Liver (tissue), 9 donors: ENCODE results near the gene GBGT1. TPM values are rescaled to one million over a fixed set of nuclear protein-coding genes. Genes with fewer than 3 reads are reported as not detected.
A peak's percentile ranks its signal among the peaks of the same experiment; 100 is the strongest.

Experiments
- DNase-seq: peaks from one replicate; pipeline ENCODE4 v3.0.0-alpha.2; 2017; ENCODE audit warnings: low spot score
- H3K27ac ChIP-seq, 2 donors: one replicate each; pipeline ENCODE4 v1.7.0; 2013; ENCODE audit warnings: inconsistent platforms in 2 of 2, low read length in 2 of 2, control low read depth in 1 of 2, low read depth in 1 of 2, mild to moderate bottlenecking in 1 of 2
- H3K27me3 ChIP-seq, 4 donors: one replicate each; pipeline versions ENCODE4 v1.6.1 to v1.7.0; 2013; ENCODE audit warnings: low read length in 3 of 4, inconsistent platforms in 1 of 4, mild to moderate bottlenecking in 1 of 4, moderate library complexity in 1 of 4; ENCODE audit not compliant: control insufficient read depth in 4 of 4, insufficient read depth in 4 of 4
- H3K36me3 ChIP-seq, 4 donors: one replicate each; pipeline versions ENCODE4 v1.6.1 to v1.7.0; 2013; ENCODE audit warnings: low read length in 3 of 4, mild to moderate bottlenecking in 3 of 4, low read depth in 1 of 4, moderate library complexity in 1 of 4; ENCODE audit not compliant: control insufficient read depth in 4 of 4, insufficient read depth in 3 of 4
- H3K4me1 ChIP-seq, 4 donors: one replicate each; pipeline versions ENCODE4 v1.6.1 to v1.7.0; 2013; ENCODE audit warnings: low read length in 3 of 4, mild to moderate bottlenecking in 3 of 4, moderate library complexity in 1 of 4; ENCODE audit not compliant: control insufficient read depth in 4 of 4, insufficient read depth in 4 of 4
- H3K4me3 ChIP-seq, 3 donors: one replicate each; pipeline versions ENCODE4 v1.6.1 to v1.7.0; 2013; ENCODE audit warnings: low read length in 3 of 3, control low read depth in 1 of 3, low read depth in 1 of 3, mild to moderate bottlenecking in 1 of 3
- H3K9ac ChIP-seq, 2 donors: one replicate each; pipeline ENCODE4 v1.7.0; 2013; ENCODE audit warnings: low read length in 2 of 2, mild to moderate bottlenecking in 2 of 2, moderate library complexity in 2 of 2, control low read depth in 1 of 2, low read depth in 1 of 2
- H3K9me3 ChIP-seq, 4 donors: one replicate each; pipeline versions ENCODE4 v1.6.1 to v1.7.0; 2013; ENCODE audit warnings: low read length in 3 of 4; ENCODE audit not compliant: control insufficient read depth in 4 of 4
- EGR1 ChIP-seq, 2 donors: IDR thresholded peaks; 2 replicates each; pipeline ENCODE4 v1.6.1; 2016 to 2018; ENCODE audit warnings: antibody characterized with exemption in 2 of 2, low read depth in 2 of 2
- HNF4A ChIP-seq, 2 donors: conservative IDR thresholded peaks; 2 replicates each; pipeline ENCODE4 v1.6.1; 2016; ENCODE audit warnings: antibody characterized with exemption in 2 of 2, mild to moderate bottlenecking in 2 of 2
- JUND ChIP-seq, 2 donors: IDR thresholded peaks; 2 replicates each; pipeline ENCODE4 v1.6.1; 2016; ENCODE audit warnings: antibody characterized with exemption in 2 of 2
- NR2F2 ChIP-seq: IDR thresholded peaks from 2 replicates; pipeline ENCODE4 v1.6.1; 2016; ENCODE audit warnings: antibody characterized with exemption
- RAD21 ChIP-seq, 2 donors: IDR thresholded peaks; 2 replicates each; pipeline ENCODE4 v1.6.1; 2016; ENCODE audit warnings: antibody characterized with exemption in 2 of 2, mild to moderate bottlenecking in 2 of 2
- RXRA ChIP-seq, 2 donors: IDR thresholded peaks; 2 replicates each; pipeline ENCODE4 v1.6.1; 2017 to 2018; ENCODE audit warnings: antibody characterized with exemption in 2 of 2, mild to moderate bottlenecking in 1 of 2
- SP1 ChIP-seq: IDR thresholded peaks from 2 replicates; pipeline ENCODE4 v1.6.1; 2018; ENCODE audit warnings: antibody characterized with exemption, mild to moderate bottlenecking
- TAF1 ChIP-seq: conservative IDR thresholded peaks from 2 replicates; pipeline ENCODE4 v1.6.1; 2016; ENCODE audit warnings: antibody characterized with exemption, mild to moderate bottlenecking
- WGBS: extraction: QIAGEN DNeasy Blood & Tissue Kit; methylation state at CpG from one replicate; pipeline ENCODE4 v1.1.7; 2013; 5-methylcytosine and 5-hydroxymethylcytosine counted together
- polyA plus RNA-seq, 2 donors: library from polyadenylated mRNA; stranded (reverse) in 1 of 2; unstranded in 1 of 2; fragments of 200-250 nt in 1 of 2; fragments of >200 nt in 1 of 2; fragmentation: Nextera tagmentation in 1 of 2; extraction: Ambion mirVana in 1 of 2; gene quantifications; one replicate each; pipeline versions ENCODE4 v1.2.1 to v1.2.3, GENCODE V29; 2013 to 2015
- total RNA-seq, 2 donors: library from RNA; depleted of rRNA; stranded (reverse); fragments of >200 nt; gene quantifications; one replicate each; pipeline ENCODE4 v1.2.3, GENCODE V29; 2014
- TF ChIP-seq, protein P1 (sequence below): fragments of 150-350 bp; IDR thresholded peaks from 2 replicates; pipeline ENCODE4 v1.5.1; 2017; ENCODE audit warnings: improper control_type of control experiment, low read depth, low read length; ENCODE audit not compliant: missing input control
- TF ChIP-seq, protein P2 (sequence below): IDR thresholded peaks from 2 replicates; pipeline ENCODE4 v1.6.1; 2016; ENCODE audit warnings: antibody characterized with exemption
- TF ChIP-seq, protein P3 (sequence below): IDR thresholded peaks from 2 replicates; pipeline ENCODE4 v1.6.1; 2016; ENCODE audit warnings: antibody characterized with exemption
- TF ChIP-seq, protein P4 (sequence below): IDR thresholded peaks from 2 replicates; pipeline ENCODE4 v1.6.1; 2016; ENCODE audit warnings: antibody characterized with exemption
- TF ChIP-seq, protein P5 (sequence below): IDR thresholded peaks from 2 replicates; pipeline ENCODE4 v1.6.1; 2016; ENCODE audit warnings: antibody characterized with exemption, mild to moderate bottlenecking
- donor health status: healthy.
- donor health status: healthy.
- donor health status: healthy.
- donor health status: healthy.
- donor health status: healthy.

Gene GBGT1
- total and polyA plus RNA-seq, 4 donors = 0.33 to 25.7 (median 2.3) TPM

DNA sequence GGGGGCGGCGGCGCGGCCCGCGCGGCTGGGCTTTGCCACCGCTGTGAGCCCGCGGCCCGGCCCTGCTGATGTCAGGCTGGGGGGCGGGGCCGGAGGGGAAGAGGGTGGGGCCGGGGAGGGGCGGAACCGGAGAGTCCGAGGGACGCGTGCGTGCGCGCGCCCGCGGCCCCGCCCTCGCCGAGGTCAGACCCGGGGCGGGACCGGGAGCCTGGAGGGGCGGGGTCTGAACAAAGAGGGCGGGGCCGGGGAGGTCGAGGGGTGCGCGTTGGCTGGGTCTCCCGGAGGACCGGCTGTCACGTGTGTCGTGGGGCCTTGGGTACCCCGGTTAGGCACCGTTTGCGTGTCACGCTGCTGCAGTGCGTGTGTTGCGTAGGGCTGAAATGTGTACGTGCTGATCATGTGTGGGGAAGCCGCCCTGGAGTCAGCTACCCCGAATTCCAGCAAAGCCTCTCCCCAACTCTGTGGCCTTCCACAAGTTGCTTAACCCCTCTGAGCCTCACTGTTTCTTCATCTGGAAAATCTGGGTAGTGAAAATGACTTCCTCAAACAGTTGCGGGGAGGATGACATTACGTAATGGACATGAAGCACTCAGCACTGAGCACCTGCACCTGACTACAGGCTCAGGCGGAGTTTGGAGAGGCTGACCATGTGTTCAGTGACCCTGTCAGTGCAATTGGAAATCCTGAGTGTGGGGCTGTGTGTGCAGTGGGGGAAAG is 42.4 kb downstream of the GBGT1 start, which contains the start of gene RALGDS:
Gene RALGDS, minus strand, starts transcription at position 43 of the 717 bp plus-strand sequence. CDS start 86 bp downstream, outside the sequence.
- Histone ChIP-seq H3K27me3 (no peaks in the 10 kb centered on the region), H3K4me3 (peak within 1 kb of the TSS; percentile 43 to 85 (median 67)), H3K9ac (peak within 1 kb of the TSS in 1 of 2 donors; percentile 87), H3K9me3 (no peaks in the 10 kb centered on the region), H3K4me1 (peaks cover 9 to 61% (median 47%) of the 10 kb centered on the region in 4 donors), H3K27ac (peak within 1 kb of the TSS; percentile 81 to 94), H3K36me3 (no peaks in the 10 kb centered on the region)
- TF ChIP-seq, protein P1, sequence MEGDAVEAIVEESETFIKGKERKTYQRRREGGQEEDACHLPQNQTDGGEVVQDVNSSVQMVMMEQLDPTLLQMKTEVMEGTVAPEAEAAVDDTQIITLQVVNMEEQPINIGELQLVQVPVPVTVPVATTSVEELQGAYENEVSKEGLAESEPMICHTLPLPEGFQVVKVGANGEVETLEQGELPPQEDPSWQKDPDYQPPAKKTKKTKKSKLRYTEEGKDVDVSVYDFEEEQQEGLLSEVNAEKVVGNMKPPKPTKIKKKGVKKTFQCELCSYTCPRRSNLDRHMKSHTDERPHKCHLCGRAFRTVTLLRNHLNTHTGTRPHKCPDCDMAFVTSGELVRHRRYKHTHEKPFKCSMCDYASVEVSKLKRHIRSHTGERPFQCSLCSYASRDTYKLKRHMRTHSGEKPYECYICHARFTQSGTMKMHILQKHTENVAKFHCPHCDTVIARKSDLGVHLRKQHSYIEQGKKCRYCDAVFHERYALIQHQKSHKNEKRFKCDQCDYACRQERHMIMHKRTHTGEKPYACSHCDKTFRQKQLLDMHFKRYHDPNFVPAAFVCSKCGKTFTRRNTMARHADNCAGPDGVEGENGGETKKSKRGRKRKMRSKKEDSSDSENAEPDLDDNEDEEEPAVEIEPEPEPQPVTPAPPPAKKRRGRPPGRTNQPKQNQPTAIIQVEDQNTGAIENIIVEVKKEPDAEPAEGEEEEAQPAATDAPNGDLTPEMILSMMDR = no peak
- TF ChIP-seq RXRA (IDR thresholded peaks at IDR 0.05) = peak in 1 of 2 donors; percentile 46
- DNase-seq = peak; percentile 97
- 12% methylated on average over 53 of the region's 53 CpGs for WGBS

DNA sequence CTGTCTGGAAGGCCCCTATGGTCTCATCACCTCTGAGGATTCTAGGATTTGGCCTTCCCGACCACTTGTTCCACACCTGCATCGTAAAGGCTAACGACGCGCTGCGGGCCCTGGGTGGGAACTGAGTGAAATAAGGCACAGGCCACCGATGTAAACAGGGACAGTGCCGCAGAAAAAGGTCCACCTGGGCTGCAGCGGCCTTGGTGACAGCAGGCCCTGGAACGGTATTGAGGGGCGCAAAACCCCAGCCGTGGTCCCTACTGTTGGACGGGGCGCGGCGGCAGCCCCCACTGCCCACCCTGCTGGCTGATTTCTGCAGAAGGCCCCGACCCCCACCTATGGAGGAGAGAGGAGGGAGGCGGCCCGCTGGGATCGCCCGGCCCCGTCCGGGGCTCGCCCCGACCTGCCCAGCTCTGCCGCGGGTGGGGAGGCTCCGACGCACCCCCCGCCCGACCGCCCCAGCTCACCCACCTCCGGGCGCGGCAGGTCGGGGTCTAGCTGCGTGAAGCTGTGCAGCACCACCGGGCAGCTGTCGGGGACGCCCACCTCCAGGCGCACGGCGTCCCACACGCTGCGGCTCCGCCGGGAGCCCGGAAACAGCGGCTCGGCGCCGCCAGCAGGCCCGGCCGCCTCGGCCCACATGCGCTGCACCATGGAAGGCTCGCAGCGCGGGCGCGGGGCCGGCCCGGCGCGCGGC is 43.1 kb downstream of the GBGT1 start:
- H3K4me1 ChIP-seq = peaks cover 7 to 61% (median 50%) of the 10 kb centered on the region in 4 donors
- H3K9me3 ChIP-seq = no peaks in the 10 kb centered on the region
- TF ChIP-seq, protein P2, sequence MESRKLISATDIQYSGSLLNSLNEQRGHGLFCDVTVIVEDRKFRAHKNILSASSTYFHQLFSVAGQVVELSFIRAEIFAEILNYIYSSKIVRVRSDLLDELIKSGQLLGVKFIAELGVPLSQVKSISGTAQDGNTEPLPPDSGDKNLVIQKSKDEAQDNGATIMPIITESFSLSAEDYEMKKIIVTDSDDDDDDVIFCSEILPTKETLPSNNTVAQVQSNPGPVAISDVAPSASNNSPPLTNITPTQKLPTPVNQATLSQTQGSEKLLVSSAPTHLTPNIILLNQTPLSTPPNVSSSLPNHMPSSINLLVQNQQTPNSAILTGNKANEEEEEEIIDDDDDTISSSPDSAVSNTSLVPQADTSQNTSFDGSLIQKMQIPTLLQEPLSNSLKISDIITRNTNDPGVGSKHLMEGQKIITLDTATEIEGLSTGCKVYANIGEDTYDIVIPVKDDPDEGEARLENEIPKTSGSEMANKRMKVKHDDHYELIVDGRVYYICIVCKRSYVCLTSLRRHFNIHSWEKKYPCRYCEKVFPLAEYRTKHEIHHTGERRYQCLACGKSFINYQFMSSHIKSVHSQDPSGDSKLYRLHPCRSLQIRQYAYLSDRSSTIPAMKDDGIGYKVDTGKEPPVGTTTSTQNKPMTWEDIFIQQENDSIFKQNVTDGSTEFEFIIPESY = no peak
- TF ChIP-seq, protein P3, sequence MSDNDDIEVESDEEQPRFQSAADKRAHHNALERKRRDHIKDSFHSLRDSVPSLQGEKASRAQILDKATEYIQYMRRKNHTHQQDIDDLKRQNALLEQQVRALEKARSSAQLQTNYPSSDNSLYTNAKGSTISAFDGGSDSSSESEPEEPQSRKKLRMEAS = no peak
- 3% methylated on average over 66 of the region's 66 CpGs for WGBS
- H3K27me3 ChIP-seq = no peaks in the 10 kb centered on the region
- peak overlapping the region; percentile 43 to 85 (median 67) for H3K4me3 ChIP-seq
- DNase-seq = no peak
- H3K9ac ChIP-seq = peak overlapping the region in 1 of 2 donors; percentile 87
- peak overlapping the region; percentile 57 to 71 for H3K27ac ChIP-seq
- no peaks in the 10 kb centered on the region for H3K36me3 ChIP-seq

DNA sequence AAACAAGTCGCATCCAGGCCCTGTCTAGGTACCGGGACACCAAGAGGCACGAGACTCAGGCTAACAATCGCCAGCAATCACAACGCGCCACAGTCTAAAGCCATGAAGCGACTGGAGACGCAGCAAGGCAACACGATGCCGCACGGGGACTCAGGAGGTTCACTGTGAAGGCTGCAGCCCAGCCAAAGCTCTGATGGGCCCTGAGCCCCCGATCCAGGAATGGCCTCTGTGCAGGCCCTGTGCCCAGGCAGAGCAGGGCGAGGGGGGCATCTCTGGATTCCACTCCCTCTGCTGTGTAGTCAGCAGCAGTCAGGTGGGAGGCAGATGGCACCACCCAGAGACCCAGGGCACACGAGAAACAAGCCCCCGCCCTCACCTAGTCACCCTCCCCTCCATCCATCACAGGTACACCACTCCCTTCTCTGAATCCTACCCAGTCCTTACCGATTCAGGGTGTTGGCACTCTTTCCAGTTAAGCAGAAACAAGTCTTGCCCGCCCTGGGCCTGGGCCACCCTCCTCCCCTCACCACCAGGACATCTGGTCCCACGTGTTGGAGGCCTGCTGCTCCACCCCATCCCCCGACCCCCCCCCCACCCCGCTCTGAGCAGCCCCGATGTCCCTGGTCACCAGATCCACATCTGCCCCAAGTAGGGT is 43.7 kb downstream of the GBGT1 start:
- no peaks in the 10 kb centered on the region for H3K9me3 ChIP-seq
- WGBS = 63% methylated on average over 21 of the region's 21 CpGs
- peak overlapping the region; percentile 69 to 71 for H3K27ac ChIP-seq
- peak overlapping the region in 1 of 2 donors; percentile 87 for H3K9ac ChIP-seq
- no peaks in the 10 kb centered on the region for H3K27me3 ChIP-seq
- H3K4me1 ChIP-seq = peaks cover 8 to 66% (median 55%) of the 10 kb centered on the region in 4 donors
- H3K4me3 ChIP-seq = peak overlapping the region; percentile 43 to 85 (median 67)
- H3K36me3 ChIP-seq = no peaks in the 10 kb centered on the region
- DNase-seq = no peak
- TF ChIP-seq TAF1 (no peak), EGR1 (IDR thresholded peaks at IDR 0.05; ENCODE audit: low read depth in 2 of 2) (no peak), JUND (IDR thresholded peaks at IDR 0.05) (no peak), RXRA (IDR thresholded peaks at IDR 0.05) (no peak), HNF4A (conservative IDR thresholded peaks at IDR 0.05) (no peak), NR2F2 (no peak), SP1 (no peak), RAD21 (IDR thresholded peaks at IDR 0.05) (no peak)
- TF ChIP-seq, protein P4, sequence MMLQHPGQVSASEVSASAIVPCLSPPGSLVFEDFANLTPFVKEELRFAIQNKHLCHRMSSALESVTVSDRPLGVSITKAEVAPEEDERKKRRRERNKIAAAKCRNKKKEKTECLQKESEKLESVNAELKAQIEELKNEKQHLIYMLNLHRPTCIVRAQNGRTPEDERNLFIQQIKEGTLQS = no peak
- TF ChIP-seq, protein P5, sequence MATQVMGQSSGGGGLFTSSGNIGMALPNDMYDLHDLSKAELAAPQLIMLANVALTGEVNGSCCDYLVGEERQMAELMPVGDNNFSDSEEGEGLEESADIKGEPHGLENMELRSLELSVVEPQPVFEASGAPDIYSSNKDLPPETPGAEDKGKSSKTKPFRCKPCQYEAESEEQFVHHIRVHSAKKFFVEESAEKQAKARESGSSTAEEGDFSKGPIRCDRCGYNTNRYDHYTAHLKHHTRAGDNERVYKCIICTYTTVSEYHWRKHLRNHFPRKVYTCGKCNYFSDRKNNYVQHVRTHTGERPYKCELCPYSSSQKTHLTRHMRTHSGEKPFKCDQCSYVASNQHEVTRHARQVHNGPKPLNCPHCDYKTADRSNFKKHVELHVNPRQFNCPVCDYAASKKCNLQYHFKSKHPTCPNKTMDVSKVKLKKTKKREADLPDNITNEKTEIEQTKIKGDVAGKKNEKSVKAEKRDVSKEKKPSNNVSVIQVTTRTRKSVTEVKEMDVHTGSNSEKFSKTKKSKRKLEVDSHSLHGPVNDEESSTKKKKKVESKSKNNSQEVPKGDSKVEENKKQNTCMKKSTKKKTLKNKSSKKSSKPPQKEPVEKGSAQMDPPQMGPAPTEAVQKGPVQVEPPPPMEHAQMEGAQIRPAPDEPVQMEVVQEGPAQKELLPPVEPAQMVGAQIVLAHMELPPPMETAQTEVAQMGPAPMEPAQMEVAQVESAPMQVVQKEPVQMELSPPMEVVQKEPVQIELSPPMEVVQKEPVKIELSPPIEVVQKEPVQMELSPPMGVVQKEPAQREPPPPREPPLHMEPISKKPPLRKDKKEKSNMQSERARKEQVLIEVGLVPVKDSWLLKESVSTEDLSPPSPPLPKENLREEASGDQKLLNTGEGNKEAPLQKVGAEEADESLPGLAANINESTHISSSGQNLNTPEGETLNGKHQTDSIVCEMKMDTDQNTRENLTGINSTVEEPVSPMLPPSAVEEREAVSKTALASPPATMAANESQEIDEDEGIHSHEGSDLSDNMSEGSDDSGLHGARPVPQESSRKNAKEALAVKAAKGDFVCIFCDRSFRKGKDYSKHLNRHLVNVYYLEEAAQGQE = no peak
- TF ChIP-seq, protein P3 = no peak
